SIG-M5 treated with dmso at 0.1 percent for 504 hours (cell line): ENCODE results near the gene VAMP4.

Experiments used
- DNase-seq: peaks from one replicate; lab custom pipeline; 2025; ENCODE audit not compliant: unreplicated experiment; lab: John Stamatoyannopoulos, UW

The VAMP4 gene

GRCh38 chr1:171653796-171654195, 88.1 kb downstream of the VAMP4 start:
- no peak for DNase-seq

DNA sequence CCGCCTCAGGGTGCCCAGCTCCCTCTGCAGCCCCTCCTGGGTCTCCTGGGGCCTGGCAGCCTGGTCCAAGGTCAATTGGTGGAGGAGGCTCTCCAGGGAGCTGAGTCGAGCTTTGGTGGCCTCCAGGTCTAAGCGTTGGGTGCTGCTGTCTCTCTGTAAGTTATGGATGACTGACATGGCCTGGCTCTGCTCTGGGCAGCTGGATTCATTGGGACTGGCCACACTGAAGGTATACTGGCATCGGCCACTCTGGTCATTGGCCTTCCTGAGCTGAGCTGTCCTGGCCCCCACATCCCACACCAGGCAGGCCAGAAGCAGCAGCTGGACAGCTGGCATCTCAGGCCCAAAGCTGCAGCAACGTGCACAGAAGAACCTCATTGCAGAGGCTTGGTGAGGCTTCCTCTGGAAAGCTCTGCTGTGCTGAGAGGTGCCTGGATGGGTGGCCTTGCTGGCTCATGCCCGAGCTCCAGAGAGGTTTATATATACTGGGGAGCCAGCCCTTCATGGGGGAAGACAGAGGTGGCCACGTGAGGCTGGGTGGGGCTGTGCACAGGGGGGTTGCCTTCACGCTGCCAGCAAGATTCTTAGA, 89.5 kb downstream of the VAMP4 start, which contains the start of gene MYOC:
Gene MYOC (minus strand): TSS at position 455 of the 589 bp plus-strand sequence. CDS start 77 bp downstream, at position 378.
- DNase-seq: no peak
